Pons (tissue), 1 donor: Measurements from ENCODE around the gene STMN1.
"Not testable (repeated sequence)": the region's sequence is repeated elsewhere in the genome, so short reads cannot be mapped to it uniquely, and the experiment has no call there.

Experiments used
- DNase-seq: peaks from one replicate; pipeline ENCODE4 v3.0.0-alpha.2; 2016; ENCODE audit warnings: low spot score

STMN1 gene

GRCh38 chr1:25905680-25906643, at the start of gene STMN1:
Gene STMN1 (minus strand): TSS chr1:25906419. CDS start chr1:25904676, 1,743 bp downstream.
- peak; percentile 87 for DNase-seq

DNA sequence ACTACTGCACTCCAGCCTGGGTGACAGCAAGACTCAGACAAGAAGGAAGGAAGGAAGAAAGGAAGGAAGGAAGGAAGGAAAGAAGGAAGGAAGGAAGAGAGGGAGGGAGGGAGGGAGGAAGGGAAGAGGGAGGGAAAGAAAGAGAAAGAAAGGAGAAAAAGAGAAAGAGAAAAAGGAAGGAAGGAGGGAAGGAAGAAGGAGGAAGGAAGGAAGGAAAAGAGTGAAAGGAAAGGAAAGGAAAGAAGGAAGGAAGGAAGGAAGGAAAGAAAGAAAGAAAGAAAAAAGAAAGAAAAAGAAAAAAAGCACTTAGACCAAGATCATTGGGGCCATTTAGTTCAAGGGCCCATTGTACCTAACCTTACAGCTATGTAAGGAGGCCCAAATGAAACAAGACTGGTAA, 49.3 kb upstream of the STMN1 start:
- DNase-seq, result no peak

DNA sequence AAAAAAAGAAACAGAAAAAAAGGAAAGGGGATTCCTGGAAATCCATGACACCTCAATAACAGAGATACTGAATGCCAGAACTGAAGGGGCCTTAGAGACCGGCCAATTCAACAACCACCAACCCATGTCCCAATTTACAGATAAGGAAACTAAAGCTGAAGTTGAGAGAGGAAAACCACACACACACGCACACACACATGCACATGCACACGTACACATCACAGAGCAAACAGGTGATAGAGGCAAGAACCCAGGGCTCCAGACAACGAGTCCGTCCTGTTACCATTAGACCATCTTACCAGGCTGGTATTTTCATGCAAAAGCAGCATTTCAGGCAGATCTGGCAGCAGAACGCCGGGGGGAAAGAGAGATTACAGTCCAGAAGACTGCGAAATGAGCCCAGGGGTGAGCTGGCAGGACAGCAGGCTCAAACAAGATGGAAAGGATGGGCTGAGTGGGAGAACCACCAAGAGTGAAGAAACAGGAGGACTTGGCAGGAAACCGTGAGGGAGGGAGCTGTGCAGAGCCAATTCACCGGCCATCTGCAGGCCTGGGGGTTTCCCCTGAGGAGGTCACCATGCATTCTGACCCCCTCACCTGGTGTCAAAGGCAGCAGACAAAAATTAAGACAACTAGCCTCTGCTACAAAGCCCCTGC, 48.2 kb upstream of the STMN1 start:
- DNase-seq, result no peak

GRCh38 chr1:25952841-25953401, 46.7 kb upstream of the STMN1 start:
- no peak for DNase-seq

DNA sequence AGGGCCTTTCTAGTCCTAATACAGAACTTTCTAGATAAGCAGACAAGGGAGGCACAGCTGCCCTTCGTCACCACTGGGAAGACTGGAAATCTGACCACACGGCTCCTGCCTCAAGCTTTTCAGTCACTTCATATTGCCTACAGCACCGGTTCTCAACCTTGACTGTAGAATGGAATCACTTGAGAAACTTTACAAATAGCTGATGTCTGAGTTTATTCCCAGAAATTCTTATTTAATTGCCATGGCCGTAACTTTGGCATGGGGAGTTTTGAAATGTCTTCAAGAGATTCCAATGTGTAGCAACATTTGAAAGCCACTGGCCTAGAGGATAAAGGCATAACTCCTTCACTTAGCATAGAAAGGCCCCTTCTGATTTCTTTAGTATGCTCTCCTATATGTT, 42.4 kb upstream of the STMN1 start:
- DNase-seq, result no peak

GRCh38 chr1:25947027-25947426, 40.8 kb upstream of the STMN1 start:
- no peak for DNase-seq

DNA sequence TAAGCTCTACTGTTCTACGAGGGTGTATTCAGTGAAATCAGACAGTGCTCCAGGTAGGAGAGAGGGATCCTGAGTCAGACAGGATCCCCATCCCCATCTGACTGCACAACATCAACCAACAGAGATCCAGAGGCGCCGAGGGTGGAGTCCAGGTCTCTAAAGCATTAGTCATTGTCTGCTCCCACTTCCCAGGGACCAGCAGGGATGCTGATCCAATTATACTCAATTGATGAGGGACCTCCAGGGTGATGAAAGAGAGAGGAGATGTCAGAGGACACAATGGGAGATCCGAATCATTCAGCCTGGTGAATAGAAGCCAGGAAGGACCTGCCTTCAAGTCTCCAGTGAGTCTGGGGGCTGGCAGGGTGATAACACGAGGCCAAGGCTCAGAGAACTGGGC, 39.5 kb upstream of the STMN1 start:
- no peak for DNase-seq

DNA sequence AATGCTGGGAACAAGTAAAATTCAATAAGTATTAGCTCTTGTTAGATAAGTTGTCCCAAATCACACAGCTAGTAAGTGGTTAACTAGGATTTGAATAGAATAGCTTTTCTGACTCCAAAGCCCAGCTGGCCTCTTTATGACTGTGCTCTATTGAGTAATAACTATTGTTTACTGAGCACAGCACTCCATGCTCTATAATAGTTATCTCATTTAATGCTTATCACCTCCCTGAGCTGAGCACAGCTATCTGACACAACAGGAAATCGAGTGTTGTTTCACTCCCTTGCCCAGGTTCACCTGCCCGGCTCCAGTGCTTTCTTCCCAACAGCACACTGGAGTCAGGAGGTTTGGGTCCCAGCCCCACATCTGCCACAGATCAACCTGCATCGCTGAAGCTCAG, 38.8 kb upstream of the STMN1 start:
- no peak for DNase-seq

DNA sequence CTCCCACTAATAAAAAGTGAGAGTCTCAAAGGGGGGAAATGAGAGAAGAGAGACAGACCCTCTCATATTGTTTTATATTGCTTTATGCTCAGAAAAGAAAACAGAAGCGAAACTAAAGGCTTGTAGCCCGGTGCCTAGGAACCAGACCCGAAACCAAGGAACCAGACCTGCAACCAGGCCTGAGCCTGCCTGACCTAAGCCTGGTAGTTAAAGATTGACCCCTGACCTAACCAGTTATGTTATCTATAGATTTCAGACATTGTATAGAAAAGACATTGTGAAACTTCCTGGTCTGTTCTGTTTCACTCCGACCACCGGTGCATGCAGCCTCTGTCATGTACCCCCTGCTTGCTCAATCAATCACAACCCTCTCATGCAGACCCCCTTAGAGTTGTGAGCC, 37.3 kb upstream of the STMN1 start:
- DNase-seq, result not testable (repeated sequence)

DNA sequence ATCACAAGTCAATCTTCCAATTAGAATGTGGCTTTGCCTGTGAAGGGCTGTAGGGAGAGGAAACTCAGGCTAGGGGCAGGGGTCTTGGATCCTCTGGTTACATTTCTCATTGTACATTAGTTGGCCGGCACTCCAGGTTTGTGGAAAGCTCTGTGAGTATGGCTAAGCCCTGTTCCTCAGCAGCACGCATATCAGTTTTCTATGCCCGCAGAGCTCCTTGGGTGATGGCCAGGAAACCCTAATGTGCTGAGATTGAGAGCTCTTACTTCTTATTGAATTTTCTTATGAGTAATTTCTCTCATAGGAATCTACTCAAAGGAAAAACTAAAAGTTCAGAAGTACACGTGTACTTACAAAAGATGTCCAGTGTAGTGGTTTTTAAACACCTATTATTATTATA, 30.7 kb upstream of the STMN1 start:
- no peak for DNase-seq

- no peak for DNase-seq
Measured at GRCh38 chr1:25933479-25934365, 27.5 kb upstream of the STMN1 start.

DNA sequence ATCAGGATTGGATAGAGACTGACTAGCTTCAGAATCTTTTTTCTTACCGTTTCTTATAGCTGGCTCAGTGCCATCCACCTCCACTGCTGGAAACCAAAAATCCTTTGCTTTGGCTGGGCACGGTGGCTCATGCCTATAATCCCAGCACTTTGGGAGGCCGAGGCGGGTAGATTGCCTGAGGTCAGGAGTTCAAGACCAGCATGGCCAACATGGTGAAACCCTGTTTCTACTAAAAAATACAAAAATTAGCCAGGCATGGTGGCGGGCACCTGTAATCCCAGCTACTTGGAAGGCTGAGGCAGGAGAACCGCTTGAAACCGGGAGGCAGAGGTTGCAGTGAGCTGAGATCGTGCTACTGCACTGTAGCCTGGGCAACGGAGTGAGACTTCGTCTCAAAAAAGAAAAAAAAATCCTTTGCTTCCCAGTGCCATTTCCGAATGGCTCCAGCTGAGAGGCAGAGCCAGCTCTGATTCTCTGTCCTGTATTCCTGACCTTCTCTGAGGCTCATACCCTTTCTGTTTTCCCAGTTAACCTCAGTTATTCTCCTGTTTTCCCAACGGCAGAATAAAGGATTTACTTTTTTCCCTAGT, 26.7 kb upstream of the STMN1 start:
- not testable (repeated sequence) for DNase-seq

DNA sequence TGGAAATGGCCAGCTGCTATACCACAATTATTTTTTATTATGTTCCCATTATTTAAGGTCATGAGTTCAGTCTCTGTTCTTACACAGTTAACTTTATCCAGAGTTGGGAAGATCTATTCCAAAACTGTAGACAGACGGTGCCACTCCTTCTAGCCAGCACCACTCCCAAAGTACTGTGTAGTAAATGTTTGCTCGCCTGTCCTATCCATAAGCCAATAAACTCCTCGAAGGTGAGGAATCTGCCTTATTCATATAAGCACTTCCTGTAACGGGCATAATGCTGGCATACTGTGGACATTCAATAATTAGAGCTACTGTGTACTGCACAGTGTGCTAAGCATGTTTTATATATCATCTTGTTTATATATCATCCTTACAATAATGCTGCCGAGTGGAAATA, 26.1 kb upstream of the STMN1 start:
- no peak for DNase-seq

GRCh38 chr1:25929016-25929415, 22.8 kb upstream of the STMN1 start:
- no peak for DNase-seq

DNA sequence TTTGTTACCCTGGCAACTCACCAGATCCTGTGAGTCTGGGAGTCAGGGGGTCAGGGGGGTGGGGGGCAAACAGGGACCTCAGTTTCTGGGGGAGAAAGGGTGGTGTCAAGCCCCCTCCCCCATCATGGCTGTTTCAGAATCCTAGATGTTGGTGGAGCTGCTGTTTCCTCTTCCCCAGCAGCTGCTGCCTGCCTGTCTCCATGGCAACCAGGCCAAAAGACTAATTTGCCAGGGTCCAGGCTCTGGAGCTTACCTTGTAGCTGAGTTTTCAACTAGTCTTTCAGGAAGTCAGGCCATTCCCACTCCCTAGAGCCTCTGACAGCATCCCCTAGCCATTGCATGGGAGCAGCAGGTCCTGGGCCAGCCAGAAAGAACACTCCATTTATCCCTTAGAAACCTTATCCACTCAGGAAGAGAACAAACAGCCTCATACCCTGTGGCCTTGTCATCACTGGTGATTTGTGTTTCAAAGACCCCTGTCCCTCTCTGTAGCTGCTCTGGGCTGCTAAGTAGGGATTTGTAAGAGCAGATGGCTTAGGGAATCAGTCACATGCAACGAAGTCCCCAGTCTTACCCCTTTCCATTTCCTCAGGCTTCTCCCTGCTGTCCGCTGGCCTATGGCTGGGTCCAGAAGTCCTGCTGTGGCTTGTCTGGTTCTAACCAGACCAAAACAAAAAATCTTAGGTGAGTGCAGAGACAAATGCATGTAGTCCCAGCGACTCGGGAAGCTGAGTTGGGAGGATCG, 21.5 kb upstream of the STMN1 start:
- peak; percentile 17 for DNase-seq

GRCh38 chr1:25926731-25927496, 20.7 kb upstream of the STMN1 start:
- DNase-seq, result peak; percentile 88

DNA sequence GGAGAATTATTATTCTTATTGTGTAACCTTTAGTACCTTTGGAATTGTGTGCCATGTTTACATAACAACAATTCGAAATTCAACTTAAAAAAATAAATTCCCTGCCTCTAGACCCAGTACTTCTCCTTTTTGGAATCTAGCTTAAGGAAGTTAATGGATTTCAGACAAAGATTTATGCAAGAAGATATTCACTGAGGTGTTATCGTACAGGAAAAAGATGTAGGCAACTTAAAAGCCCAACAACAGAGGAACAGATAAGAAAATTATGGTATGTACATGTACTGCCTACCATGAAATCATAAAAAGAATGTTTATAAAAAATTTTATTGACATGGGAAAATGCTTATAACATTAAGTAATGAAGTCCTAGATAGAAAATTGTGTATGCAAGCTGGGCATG, 18.2 kb upstream of the STMN1 start:
- no peak for DNase-seq

DNA sequence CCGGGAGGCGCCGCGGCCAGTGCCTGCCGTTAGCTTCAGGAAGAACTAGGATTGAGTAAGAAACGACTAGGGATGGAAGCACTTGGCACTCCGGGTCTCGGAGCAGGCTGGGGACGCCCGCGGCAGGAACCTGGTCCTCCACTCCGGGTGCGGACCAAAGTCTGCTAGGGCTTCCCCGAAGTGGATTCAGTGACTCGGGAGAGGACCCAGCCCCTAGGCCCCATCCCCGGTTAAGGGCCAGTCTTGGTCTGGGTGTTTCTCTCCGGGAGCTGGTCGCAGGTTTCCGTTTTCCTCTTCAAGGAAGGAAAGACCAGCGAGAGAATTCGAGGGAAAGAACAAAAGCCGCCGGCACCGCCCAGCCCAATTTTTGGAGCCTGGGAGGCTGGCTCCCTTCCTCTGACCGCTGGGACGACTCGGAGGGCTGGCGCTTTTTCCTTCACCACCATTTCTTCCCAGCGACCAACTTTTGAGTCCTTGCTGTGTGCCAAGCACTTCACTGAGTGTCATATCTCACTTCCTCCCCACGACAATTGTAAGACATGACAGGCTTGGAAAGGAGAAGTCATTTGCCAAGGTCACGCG, 16.8 kb upstream of the STMN1 start:
- peak; percentile 42 for DNase-seq
